ENCODE results near the gene ARHGEF28.

- TF ChIP-seq CTCF (IDR thresholded peaks at IDR 0.05; ENCODE audit: low read depth, low read length, poor library complexity, severe bottlenecking) (no peak), EZH2phosphoT487 (IDR thresholded peaks at IDR 0.05; ENCODE audit: borderline replicate concordance, low read length) (no peak)
Observed at GRCh38 chr5:73903169-73903568, 277.2 kb downstream of the ARHGEF28 start.

Data from DOHH2 (cell line).